HEK293 (cell line): ENCODE results near the gene CELSR1.

ENCODE experiments used
- CTCF ChIA-PET: fragments of 350-600 bp; formaldehyde crosslinking; extraction: SDS; loops from one replicate; lab custom pipeline; 2021; ENCODE audit warnings: antibody characterized with exemption; lab: Yijun Ruan, JAX
- POLR2A ChIA-PET: fragments of 300-600 bp; formaldehyde crosslinking; extraction: SDS; loops from one replicate; lab custom pipeline; 2020; ENCODE audit warnings: antibody characterized with exemption, inconsistent platforms; lab: Yijun Ruan, JAX
- H3K27ac ChIP-seq: fragments of 200-500 bp; sonication (Bioruptor generic); 2 replicates; pipeline ENCODE4 v1.5.1; 2014; ENCODE audit warnings: low read depth, low read length, control low read depth, inconsistent platforms; ENCODE audit errors: extremely low read depth
- H3K36me3 ChIP-seq, 2 experiments: fragments of 200-500 bp in 1 of 2; sonication (Bioruptor generic) in 1 of 2; 1 replicate in 1 of 2; 2 replicates in 1 of 2; pipeline ENCODE4 v1.5.1; 2014 to 2017; ENCODE audit warnings: inconsistent platforms in 2 of 2, low read length in 2 of 2; ENCODE audit not compliant: control insufficient read depth in 2 of 2, insufficient read depth in 1 of 2
- H3K4me1 ChIP-seq: fragments of 200-500 bp; sonication (Bioruptor generic); 2 replicates; pipeline ENCODE4 v1.5.1; 2014; ENCODE audit warnings: mild to moderate bottlenecking, low read length, inconsistent platforms; ENCODE audit not compliant: control insufficient read depth, insufficient read depth
- H3K4me3 ChIP-seq: 2 replicates; pipeline ENCODE4 v1.5.1; 2011; ENCODE audit warnings: low read depth, mild to moderate bottlenecking, control low read depth, low read length, moderate library complexity
- H3K9me3 ChIP-seq: fragments of 200-500 bp; sonication (Bioruptor generic); 2 replicates; pipeline ENCODE4 v1.5.1; 2014; ENCODE audit warnings: low read depth, low read length, inconsistent platforms; ENCODE audit not compliant: control insufficient read depth, insufficient read depth
- AEBP2 ChIP-seq: fragments of 450-650 bp; formaldehyde crosslinking; IDR thresholded peaks from 2 replicates; pipeline ENCODE4 v1.5.1; 2016; ENCODE audit warnings: missing biosample characterization, missing genetic modification characterization, borderline replicate concordance
- GFI1B ChIP-seq: fragments of 450-650 bp; formaldehyde crosslinking; IDR thresholded peaks from 2 replicates; pipeline ENCODE4 v1.5.1; 2016; ENCODE audit warnings: missing biosample characterization, missing genetic modification characterization
- GLIS2 ChIP-seq: fragments of 450-650 bp; formaldehyde crosslinking; IDR thresholded peaks from 2 replicates; pipeline ENCODE4 v1.5.1; 2016; ENCODE audit warnings: missing biosample characterization, missing genetic modification characterization
- INSM2 ChIP-seq: fragments of 450-650 bp; formaldehyde crosslinking; IDR thresholded peaks from 2 replicates; pipeline ENCODE4 v1.5.1; 2016; ENCODE audit warnings: missing biosample characterization, missing genetic modification characterization
- KLF10 ChIP-seq: fragments of 450-650 bp; IDR thresholded peaks from 2 replicates; pipeline ENCODE4 v1.5.1; 2018; ENCODE audit warnings: missing biosample characterization, mild to moderate bottlenecking, missing genetic modification characterization
- SETDB1 ChIP-seq: IDR thresholded peaks from one replicate; pipeline ENCODE4 v1.6.1; 2017; ENCODE audit warnings: mild to moderate bottlenecking, low read length, moderate library complexity, mixed read lengths; ENCODE audit not compliant: insufficient read length
- ZBTB1 ChIP-seq: fragments of 450-650 bp; formaldehyde crosslinking; IDR thresholded peaks from 2 replicates; pipeline ENCODE4 v1.5.1; 2016; ENCODE audit warnings: missing biosample characterization, missing genetic modification characterization
- ZNF132 ChIP-seq: fragments of 450-650 bp; formaldehyde crosslinking; IDR thresholded peaks from 2 replicates; pipeline ENCODE4 v1.5.1; 2017; ENCODE audit warnings: missing biosample characterization, missing genetic modification characterization, borderline replicate concordance
- ZNF157 ChIP-seq: fragments of 450-650 bp; formaldehyde crosslinking; IDR thresholded peaks from 2 replicates; pipeline ENCODE4 v1.5.1; 2016; ENCODE audit warnings: missing biosample characterization, missing genetic modification characterization
- ZNF175 ChIP-seq: fragments of 450-650 bp; formaldehyde crosslinking; IDR thresholded peaks from 2 replicates; pipeline ENCODE4 v1.5.1; 2016; ENCODE audit warnings: missing biosample characterization, missing genetic modification characterization
- ZNF19 ChIP-seq: fragments of 450-650 bp; formaldehyde crosslinking; IDR thresholded peaks from 2 replicates; pipeline ENCODE4; 2016; ENCODE audit warnings: missing biosample characterization, missing genetic modification characterization, low read depth
- ZNF280C ChIP-seq: fragments of 450-650 bp; formaldehyde crosslinking; IDR thresholded peaks from 2 replicates; pipeline ENCODE4 v1.5.1; 2016; ENCODE audit warnings: missing biosample characterization, missing genetic modification characterization
- ZNF302 ChIP-seq: fragments of 450-650 bp; formaldehyde crosslinking; IDR thresholded peaks from 2 replicates; pipeline ENCODE4 v1.5.1; 2016; ENCODE audit warnings: missing biosample characterization, missing genetic modification characterization, low read depth
- ZNF341 ChIP-seq: fragments of 450-650 bp; formaldehyde crosslinking; IDR thresholded peaks from 2 replicates; pipeline ENCODE4; 2016; ENCODE audit warnings: low read depth, missing biosample characterization, missing genetic modification characterization
- ZNF398 ChIP-seq: fragments of 450-650 bp; formaldehyde crosslinking; IDR thresholded peaks from 2 replicates; pipeline ENCODE4 v1.5.1; 2017; ENCODE audit warnings: missing biosample characterization, missing genetic modification characterization
- ZNF48 ChIP-seq: fragments of 450-650 bp; formaldehyde crosslinking; IDR thresholded peaks from 2 replicates; pipeline ENCODE4 v1.5.1; 2016; ENCODE audit warnings: missing biosample characterization, missing genetic modification characterization
- ZNF488 ChIP-seq: fragments of 450-650 bp; formaldehyde crosslinking; IDR thresholded peaks from 2 replicates; pipeline ENCODE4 v1.5.1; 2016; ENCODE audit warnings: missing biosample characterization, missing genetic modification characterization
- ZNF623 ChIP-seq: fragments of 450-650 bp; formaldehyde crosslinking; IDR thresholded peaks from 2 replicates; pipeline ENCODE4 v1.5.1; 2016; ENCODE audit warnings: missing biosample characterization, missing genetic modification characterization
- ZNF660 ChIP-seq: fragments of 450-650 bp; IDR thresholded peaks from 2 replicates; pipeline ENCODE4 v1.5.1; 2018; ENCODE audit warnings: missing biosample characterization, mild to moderate bottlenecking, missing genetic modification characterization
- ZNF76 ChIP-seq: fragments of 450-650 bp; formaldehyde crosslinking; IDR thresholded peaks from 2 replicates; pipeline ENCODE4; 2016; ENCODE audit warnings: low read depth, missing biosample characterization, missing genetic modification characterization, borderline replicate concordance
- ZXDB ChIP-seq: fragments of 450-650 bp; formaldehyde crosslinking; IDR thresholded peaks from 2 replicates; pipeline ENCODE4 v1.5.1; 2016; ENCODE audit warnings: missing biosample characterization, missing genetic modification characterization

CELSR1 gene

GRCh38 chr22:46366801-46367706 lies 170.4 kb downstream of the CELSR1 start:
- H3K4me3 ChIP-seq, result no peak overlapping the region
- H3K27ac ChIP-seq, result no peak overlapping the region
- TF ChIP-seq GLIS2 (tag by site-specific recombination) (0 out of 2 replicates have a peak, but pooled peaks have one; percentile 15), ZNF341 (no peak)
- ChIA-PET POLR2A (interaction anchor here (0.7 to 1.5 kb wide), 4 partner anchors 8 to 187 kb away, joined by 3 read pairs; no protein-coding TSS in a partner anchor), CTCF (interaction anchor here (0.5 to 2.6 kb wide), 49 partner anchors 8 to 1254 kb away, joined by 3 to 77 read pairs (median 4); no protein-coding TSS in a partner anchor)
- no peaks in the 10 kb centered on the region for H3K9me3 ChIP-seq
- no peaks in the 10 kb centered on the region for H3K4me1 ChIP-seq
- peaks cover 0 to 34% of the 10 kb centered on the region in 2 experiments; a peak in 2 of 3 replicates for H3K36me3 ChIP-seq

- no peaks in the 10 kb centered on the region for H3K4me1 ChIP-seq
- TF ChIP-seq SETDB1 (no peak), ZNF488 (tag by site-specific recombination) (no peak), AEBP2 (tag by site-specific recombination) (no peak), ZNF19 (tag by site-specific recombination) (no peak), GFI1B (no peak), ZNF48 (no peak), ZNF398 (tag by site-specific recombination) (no peak), ZNF132 (tag by site-specific recombination) (no peak), ZNF76 (tag by site-specific recombination) (no peak), ZXDB (tag by site-specific recombination) (no peak), ZNF623 (tag by site-specific recombination) (no peak)
- TF ChIP-seq, all 188 proteins: peak for 0
- POLR2A ChIA-PET, result interaction anchor here (0.7 kb wide), 1 partner anchor 56 kb away, joined by 3 read pairs; no protein-coding TSS in a partner anchor
- Histone ChIP-seq H3K27ac (no peak overlapping the region), H3K9me3 (no peaks in the 10 kb centered on the region), H3K4me3 (no peak overlapping the region), H3K36me3 (peaks cover 0 to 40% of the 10 kb centered on the region in 2 experiments; a peak in 1 of 3 replicates)
- CTCF ChIA-PET, result interaction anchor here (0.6 to 2.6 kb wide), 6 partner anchors 12 to 250 kb away, joined by 3 to 77 read pairs (median 4); no protein-coding TSS in a partner anchor
Measured at GRCh38 chr22:46366327-46366731, 171.1 kb downstream of the CELSR1 start.

GRCh38 chr22:46365166-46365624 lies 172.2 kb downstream of the CELSR1 start:
- ChIA-PET CTCF (no interaction called here), POLR2A (no interaction called here)
- no peaks in the 10 kb centered on the region for H3K9me3 ChIP-seq
- no peak overlapping the region for H3K4me3 ChIP-seq
- peaks cover 0 to 49% of the 10 kb centered on the region in 2 experiments; a peak in 1 of 3 replicates for H3K36me3 ChIP-seq
- no peak overlapping the region for H3K27ac ChIP-seq
- no peaks in the 10 kb centered on the region for H3K4me1 ChIP-seq
- TF ChIP-seq ZNF280C (tag by site-specific recombination) (no peak), ZNF660 (tag by site-specific recombination) (no peak), KLF10 (tag by site-specific recombination) (no peak), INSM2 (tag by site-specific recombination) (no peak), ZNF157 (no peak), ZBTB1 (tag by site-specific recombination) (no peak), ZNF175 (tag by site-specific recombination) (no peak), ZNF302 (tag by site-specific recombination) (no peak)
